ENCODE results near the gene ATP8B4.

ATP8B4 gene

DNA sequence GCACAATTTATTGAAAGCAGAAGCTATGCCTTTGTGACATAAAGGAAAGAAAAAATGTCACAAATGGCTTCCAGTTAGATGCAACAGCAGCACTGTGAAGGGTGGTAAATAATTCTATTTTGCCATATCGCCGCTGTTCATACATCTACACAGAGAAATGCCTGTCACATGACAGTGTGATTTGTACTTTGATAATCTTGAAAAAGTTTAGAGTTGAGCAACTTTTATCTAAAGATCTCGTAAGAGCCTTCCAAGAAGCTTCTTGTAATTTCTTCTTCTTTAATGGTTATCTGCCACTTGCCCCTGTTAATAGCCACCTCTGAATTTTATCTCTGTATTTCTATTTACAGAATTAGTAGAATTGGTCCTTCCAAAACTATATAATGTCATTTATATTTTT, 192.3 kb downstream of the ATP8B4 start:
- DNase-seq = no peak

DNA sequence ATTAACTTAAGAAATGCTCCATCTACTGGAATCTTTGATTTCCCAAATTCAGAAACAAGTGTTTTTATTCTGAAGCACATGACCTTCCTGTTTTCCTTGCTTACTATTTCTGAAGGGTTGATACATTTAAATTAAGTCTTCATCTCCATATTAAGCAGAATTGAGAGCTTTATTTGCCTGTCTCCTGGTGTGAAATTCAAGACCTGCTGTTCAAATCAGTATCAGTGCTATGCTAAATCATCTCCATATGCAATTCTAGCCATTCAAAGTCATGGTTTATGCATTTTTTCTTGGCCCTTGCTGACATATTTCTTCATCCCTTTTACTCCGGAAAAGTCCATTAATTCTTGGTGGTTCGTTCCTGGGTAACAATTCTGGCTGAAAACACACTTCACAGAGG, 195.4 kb downstream of the ATP8B4 start:
- no peak for DNase-seq

DNA sequence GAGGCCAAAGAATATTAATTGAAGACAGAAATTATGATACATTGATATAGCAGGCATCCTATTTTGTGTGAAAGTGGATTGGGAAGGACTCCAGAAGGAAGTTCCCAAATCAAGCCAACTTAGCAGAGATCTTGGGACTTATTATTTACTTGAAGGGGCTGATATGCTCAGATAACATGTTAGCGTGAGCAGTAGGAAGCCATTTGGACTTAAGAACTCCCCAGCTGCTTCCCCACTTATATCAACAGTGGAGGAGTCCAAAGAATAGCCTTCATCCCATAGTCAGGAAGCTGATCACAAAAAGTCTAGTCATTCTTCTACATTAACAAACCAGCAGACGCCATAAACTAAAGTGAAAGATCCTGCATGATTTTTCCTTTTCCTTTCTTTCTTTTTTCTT, 200.0 kb downstream of the ATP8B4 start:
- no peak for DNase-seq

- DNase-seq = no peak
Observed at GRCh38 chr15:49918121-49918520, 200.9 kb downstream of the ATP8B4 start.

- no peak for DNase-seq
Observed at GRCh38 chr15:49916998-49917397, 202.0 kb downstream of the ATP8B4 start.

DNA sequence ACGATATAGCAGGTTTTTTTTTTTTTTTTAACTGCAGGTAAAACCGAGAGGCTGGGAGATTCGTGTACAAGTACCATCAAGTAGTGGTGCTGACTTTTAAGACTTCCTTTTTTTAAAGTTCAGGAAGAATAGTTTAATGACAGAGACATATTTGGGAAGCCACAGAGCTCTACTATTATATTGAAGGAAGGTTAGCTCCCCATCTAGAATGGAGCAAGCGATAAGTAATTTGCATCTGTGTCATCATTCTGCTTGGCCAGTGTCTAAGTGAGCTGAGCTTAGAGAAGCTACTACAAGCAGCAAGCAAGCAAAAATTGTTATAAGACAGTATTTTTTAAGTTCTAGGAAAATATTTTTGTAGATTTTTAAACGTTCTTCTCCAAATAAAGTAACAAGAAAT, 203.2 kb downstream of the ATP8B4 start:
- no peak for DNase-seq

- no peak for DNase-seq
Observed at GRCh38 chr15:49908933-49909295, 210.1 kb downstream of the ATP8B4 start.

GRCh38 chr15:49908236-49908932, 210.6 kb downstream of the ATP8B4 start:
- DNase-seq = no peak

- DNase-seq = no peak
Observed at GRCh38 chr15:49906966-49907365, 212.1 kb downstream of the ATP8B4 start.

DNA sequence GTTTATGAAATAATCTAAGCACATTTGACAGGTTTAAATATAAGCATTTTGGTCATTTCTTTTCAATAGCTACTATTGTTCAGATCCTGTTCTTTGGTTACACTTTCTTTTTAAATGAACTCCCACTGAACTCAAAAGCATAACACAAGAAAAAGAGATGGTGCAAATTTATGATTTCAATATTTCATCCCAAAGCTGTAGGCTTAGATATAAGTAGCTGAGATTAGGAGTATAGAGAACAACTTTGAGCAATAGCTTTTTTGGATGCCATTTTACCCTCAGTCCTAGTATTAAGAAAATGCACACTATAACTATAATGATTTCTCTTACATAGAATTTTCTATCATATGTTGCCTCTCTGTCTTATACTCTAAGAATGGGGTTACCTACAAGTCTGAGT, 213.8 kb downstream of the ATP8B4 start:
- no peak for DNase-seq

GRCh38 chr15:49904296-49904695, 214.7 kb downstream of the ATP8B4 start:
- DNase-seq = no peak

DNA sequence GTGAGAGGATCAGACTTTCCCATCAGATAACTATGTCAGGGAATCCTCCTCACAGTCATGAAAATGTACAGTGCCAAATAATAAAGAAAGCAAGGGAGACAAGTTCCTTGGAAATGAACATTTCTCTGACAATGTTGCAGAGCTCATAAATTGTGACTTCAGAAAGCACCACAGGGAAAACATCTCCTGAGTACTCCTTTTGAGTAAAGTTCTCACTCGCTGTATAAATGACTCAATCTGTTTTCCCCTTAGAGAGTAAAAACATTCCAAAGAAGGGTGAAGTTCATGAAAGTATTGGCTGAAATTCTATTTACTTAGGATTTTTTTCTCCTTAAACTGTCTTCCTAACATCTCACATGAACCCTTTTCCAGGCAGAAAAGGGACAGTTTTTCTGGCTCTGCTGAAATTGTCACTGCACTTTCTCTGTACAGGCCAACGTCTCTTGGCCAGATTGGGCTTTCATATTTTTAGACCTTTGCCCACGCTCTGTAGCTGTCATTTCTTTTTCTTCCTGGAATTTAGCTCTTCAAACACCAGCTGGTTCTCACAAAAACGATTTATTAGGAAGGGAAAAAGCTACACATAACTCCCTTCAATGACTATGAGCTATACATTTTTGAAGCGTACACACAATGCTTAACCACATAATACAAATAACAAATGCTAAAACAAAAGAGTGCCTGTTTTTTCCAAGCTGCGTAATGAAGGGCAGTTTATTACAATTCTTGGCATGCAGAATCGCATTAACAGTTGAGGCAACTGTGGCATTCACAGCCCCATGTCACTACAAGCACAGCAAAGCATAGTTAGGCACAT, 216.1 kb downstream of the ATP8B4 start:
- no peak for DNase-seq

DNA sequence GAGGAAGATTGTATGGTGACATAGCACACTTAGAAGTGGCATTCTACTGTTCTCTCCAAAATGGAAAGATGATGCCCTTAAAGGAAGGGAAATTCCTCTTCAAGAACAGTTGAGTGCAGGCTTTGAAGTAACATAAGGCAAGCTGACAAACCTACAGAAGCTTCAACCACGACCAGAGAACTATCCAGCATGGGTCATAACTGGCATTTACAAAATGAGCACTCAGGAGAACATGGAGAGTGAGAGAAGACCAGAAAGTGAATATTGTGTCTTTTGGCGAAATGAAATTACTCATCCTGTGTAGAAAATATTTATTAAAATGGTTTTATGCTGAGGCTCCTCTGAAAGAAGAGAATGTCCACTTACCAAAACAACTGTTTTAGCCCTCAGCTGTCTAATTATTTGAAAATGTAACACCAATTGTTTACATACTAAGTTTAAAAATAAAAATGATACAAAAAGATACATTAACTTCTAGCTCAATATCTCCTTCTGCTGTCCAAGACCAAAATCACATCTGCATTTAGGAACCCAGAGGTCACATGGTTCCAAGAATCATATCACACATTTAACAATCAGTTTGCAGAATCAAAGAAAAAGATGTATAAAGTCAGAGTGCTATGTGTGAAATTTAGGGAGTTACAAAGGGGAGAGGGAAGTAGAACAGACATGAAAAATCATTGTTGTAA, 216.9 kb downstream of the ATP8B4 start:
- DNase-seq = no peak

GRCh38 chr15:49901321-49901720, 217.7 kb downstream of the ATP8B4 start:
- DNase-seq = no peak

DNA sequence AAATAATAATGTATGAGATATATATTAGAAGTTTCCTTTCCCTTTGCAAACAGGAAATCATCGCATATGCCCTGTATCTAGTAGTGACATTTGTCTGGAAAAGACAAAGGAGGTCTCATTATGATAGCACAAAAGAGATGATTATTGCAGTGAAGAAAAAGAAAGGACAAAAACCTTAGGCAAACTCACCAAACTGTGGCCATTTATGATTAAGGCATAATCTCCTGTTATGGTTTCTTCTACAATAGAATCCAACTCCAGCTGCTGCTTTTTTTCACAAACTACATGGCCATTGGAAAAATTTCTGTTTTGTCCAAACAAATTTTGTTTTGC, 218.2 kb downstream of the ATP8B4 start:
- no peak for DNase-seq

- DNase-seq = no peak
Observed at GRCh38 chr15:49900006-49900902, 218.8 kb downstream of the ATP8B4 start.

DNA sequence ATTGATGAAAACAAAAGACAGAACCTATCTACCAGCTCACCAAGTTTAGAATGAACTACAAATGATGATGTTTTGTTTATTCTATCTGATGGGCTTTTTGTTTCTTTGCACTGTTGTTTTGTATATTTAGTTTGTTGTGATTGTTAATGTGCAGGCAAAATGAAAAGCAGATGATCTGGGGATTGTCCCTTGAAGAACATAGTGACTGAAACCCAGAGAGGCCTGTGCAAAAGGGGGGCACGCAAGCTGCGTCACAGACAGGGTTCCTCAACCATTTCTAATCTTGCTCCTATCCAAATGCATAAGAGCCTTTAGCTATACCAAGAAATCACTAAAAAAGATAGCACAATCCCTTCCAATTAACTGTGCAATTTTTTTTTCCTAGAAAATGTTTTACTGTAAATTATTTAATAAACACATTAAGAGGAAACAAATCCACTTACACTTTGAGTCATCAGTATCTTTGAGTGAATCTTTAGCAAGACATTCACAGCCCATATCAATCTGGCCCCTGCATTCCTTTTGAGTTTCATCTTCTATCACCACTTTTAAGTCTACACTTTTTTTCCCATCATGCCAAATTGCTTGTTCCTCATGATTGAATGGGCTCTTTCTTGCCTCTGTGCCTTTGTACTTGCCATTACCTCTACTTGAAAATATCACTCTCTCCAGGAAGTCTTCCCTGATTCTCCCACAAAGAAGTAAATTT, 220.3 kb downstream of the ATP8B4 start:
- no peak for DNase-seq

- no peak for DNase-seq
Observed at GRCh38 chr15:49898097-49898496, 220.9 kb downstream of the ATP8B4 start.

GRCh38 chr15:49895347-49896223, 223.4 kb downstream of the ATP8B4 start:
- no peak for DNase-seq

DNA sequence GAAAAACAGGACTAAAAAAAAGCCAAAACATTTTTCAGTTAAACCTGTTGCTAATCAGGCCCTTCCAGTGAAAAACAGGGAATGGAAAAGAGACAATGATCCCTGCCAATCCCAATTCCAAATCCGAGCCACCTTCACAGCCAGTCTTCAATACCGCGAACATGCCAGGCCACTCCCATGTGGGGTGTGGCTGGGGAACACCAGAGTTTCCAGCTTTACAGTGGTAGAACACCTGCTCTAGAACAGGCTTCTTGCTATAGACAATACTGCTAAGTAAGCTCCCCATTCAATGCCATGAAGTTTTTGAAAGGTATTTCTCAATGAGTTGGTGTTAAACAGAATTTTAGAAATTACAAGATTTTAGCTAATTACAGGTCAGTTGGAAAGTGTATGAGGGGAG, 228.3 kb downstream of the ATP8B4 start:
- DNase-seq = no peak

GRCh38 chr15:49889536-49889935, 229.5 kb downstream of the ATP8B4 start:
- no peak for DNase-seq
